GM10266 (cell line): ENCODE measurements around the gene AP4S1.

Experiments used
- DNase-seq: peaks from one replicate; pipeline ENCODE4 v3.0.0; 2012; ENCODE audit errors: extremely low spot score
- TF ChIP-seq, protein P1 (sequence below): IDR thresholded peaks from 2 replicates; pipeline ENCODE4 v1.5.1; 2012; ENCODE audit warnings: mild to moderate bottlenecking, low read depth; ENCODE audit not compliant: control insufficient read depth, insufficient read depth; ENCODE audit errors: missing control alignments

Gene AP4S1

DNA sequence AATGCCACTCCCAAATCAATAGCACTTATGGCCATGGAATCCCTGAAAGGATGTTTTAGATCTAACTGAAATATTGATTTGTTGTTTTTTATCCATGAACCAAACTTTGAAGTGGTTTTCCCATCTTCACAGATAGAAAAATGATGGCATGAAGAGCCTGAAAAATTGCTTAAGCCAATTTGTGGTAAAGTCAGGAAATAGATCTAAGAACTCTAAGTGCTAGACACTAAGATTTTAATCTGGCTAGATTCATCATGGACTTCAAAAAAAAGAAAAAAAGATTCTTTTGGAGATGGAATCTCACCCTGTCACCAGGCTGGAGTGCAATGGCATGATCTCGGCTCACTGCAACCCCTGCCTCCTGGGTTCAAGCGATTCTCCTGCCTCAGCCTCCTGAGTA, 45.7 kb downstream of the AP4S1 start:
- TF ChIP-seq, protein P1, sequence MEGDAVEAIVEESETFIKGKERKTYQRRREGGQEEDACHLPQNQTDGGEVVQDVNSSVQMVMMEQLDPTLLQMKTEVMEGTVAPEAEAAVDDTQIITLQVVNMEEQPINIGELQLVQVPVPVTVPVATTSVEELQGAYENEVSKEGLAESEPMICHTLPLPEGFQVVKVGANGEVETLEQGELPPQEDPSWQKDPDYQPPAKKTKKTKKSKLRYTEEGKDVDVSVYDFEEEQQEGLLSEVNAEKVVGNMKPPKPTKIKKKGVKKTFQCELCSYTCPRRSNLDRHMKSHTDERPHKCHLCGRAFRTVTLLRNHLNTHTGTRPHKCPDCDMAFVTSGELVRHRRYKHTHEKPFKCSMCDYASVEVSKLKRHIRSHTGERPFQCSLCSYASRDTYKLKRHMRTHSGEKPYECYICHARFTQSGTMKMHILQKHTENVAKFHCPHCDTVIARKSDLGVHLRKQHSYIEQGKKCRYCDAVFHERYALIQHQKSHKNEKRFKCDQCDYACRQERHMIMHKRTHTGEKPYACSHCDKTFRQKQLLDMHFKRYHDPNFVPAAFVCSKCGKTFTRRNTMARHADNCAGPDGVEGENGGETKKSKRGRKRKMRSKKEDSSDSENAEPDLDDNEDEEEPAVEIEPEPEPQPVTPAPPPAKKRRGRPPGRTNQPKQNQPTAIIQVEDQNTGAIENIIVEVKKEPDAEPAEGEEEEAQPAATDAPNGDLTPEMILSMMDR, result no peak
- no peak for DNase-seq

DNA sequence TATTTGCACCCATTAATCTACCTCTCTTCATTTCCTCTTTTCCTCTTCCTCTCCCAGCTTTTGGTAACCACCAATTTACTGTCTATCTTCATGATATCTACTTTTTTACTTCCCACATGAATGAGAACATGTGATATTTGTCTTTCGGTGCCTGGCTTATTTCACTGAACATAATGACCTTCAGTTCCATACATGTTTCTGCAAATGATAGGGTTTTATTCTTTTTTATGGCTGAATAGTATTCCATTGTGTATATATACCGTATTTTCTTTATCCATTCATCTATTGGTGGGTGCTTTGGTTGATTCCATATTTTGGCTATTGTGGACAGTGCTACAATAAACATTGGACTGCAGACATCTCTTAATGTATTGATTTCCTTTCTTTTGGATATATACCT, 49.7 kb downstream of the AP4S1 start:
- no peak for DNase-seq
- TF ChIP-seq, protein P1, result no peak

DNA sequence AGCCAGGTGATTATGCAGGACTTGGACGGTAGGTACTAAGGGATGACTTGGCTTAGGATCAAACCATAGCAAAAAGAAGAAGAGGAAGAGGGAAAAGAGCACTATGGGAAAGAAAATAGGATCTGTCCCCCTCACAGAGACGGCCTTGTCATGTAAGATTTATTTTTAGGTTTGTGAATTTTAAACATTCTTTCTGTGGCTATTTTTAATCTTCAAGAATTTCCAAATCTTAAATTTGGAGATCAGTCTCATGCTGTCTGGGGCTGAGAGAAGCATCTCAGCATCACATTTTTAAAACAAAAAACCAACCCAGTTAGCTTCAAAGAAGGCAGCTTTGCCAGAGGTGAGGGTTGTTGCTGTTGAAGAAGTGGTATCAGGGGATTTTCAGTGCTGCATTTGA, 53.3 kb downstream of the AP4S1 start:
- TF ChIP-seq, protein P1, result no peak
- DNase-seq, result no peak

DNA sequence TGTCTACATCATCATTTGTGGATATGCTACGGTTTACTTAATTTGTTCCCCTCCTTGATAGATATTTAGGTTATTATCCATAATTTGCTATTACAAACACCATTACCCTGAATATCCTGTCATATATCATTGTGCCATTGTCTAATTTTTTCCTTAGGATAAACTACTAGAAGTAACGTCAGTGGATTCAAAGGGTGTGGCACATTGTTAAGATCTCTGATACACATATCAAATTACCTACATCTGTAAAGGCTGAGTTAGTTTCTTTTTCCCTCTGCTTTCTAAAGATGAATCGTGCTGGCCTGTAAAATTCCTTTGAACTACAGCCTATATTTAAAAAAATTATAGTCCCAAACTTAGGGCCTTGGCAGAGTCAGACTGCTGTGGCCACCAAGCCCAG, 54.6 kb downstream of the AP4S1 start:
- TF ChIP-seq, protein P1, result no peak
- DNase-seq, result no peak

DNA sequence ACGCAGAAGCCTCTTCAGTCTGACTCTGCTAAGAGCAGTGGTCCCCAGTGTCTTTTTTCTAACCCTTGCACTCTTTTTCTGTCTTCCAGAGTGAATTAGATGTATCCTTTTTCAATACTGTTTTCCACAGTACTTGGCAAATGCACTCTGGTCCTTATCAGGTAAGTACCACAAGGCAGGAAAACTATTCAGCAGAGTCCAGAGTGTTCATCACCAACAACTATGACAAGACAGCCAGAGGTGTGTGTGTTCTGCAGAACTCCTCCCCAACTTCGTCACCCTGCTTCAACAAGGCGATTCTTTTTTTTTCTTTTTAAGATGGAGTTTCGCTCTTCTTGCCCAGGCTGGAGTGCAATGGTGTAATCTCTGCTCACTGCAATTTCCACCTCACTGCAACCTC, 55.0 kb downstream of the AP4S1 start:
- DNase-seq, result no peak
- TF ChIP-seq, protein P1, result no peak

DNA sequence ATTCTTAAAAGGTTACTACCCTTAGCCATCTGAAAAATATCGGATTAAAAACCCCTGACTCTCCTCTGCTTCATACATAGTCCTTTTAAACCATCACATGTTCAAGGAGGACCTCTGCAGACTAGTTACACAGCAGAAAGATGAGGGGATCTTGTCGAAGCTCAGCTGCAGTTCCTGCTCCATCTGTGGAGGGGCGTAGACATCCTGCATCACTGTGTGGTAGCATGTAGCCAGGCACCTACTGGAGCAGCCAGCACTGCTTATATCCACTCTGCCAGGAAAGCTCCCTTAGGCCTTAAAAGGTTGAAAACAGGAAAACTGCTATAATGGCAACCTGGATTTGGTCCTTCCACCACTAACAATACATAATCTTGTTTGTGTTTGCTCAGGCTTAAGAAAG, 58.3 kb downstream of the AP4S1 start:
- TF ChIP-seq, protein P1, result no peak
- DNase-seq, result no peak

DNA sequence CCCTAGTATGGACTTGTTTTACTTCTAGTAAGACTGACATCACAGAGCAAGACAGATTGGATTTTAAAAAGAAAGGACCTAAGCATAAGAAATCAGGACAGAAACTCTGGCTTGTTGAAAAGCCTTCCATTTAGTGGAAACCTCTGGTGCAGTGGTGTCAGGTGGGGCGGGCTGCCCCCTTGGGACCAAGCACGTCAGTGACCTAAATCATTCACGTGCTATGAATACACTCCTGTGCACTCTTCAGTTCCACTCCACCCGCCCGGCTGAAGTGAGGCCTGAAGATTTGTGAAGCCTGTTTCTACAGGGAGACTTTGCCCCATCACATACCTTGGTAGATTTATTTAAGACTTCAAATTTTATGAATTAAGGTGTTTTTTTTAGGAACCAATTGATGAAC, 58.9 kb downstream of the AP4S1 start:
- DNase-seq, result peak; percentile 29
- TF ChIP-seq, protein P1, result no peak
